ENCODE data around the gene SPTLC2. TPM values are rescaled to one million over a fixed set of nuclear protein-coding genes. Genes with fewer than 3 reads are reported as not detected.

The SPTLC2 gene
- total and polyA plus RNA-seq, 2 of the 8 experiments (the other 6 are each of a cell fraction or from before 2014, with no cell fraction given), result 8.9 to 35.1 TPM

- no peak for FAIRE-seq
Measured at GRCh38 chr14:77657280-77657679, 40.8 kb upstream of the SPTLC2 start.

More at GRCh38 chr14:77657280-77657679, 40.8 kb upstream of the SPTLC2 start:
- H3K4me2 ChIP-seq (ENCODE audit: insufficient read depth in 1 of 2, low read depth in 2 of 2, low read length in 2 of 2), result no peak overlapping the region
- H3K79me1 ChIP-seq (ENCODE audit: low read depth, low read length), result no peaks in the 10 kb centered on the region
- H3K14ac ChIP-seq (ENCODE audit: insufficient read length), result no peak overlapping the region
- no peaks in the 10 kb centered on the region for H3K27me3 ChIP-seq (replicated peaks in 1 of 4; ENCODE audit: control insufficient read depth in 3 of 4, extremely low read depth in 1 of 4, insufficient read depth in 3 of 4, low read length in 3 of 4)
- H3K56ac ChIP-seq (replicated peaks; ENCODE audit: insufficient read length, low read depth, low read length), result no peak overlapping the region
- peaks cover 3 to 15% (median 10%) of the 10 kb centered on the region in 4 experiments for H3K4me1 ChIP-seq (replicated peaks in 1 of 4; ENCODE audit: control insufficient read depth in 3 of 4, insufficient read depth in 4 of 4, low read length in 3 of 4)
- no peak overlapping the region for H3K9ac ChIP-seq (replicated peaks in 1 of 4; ENCODE audit: extremely low read depth in 1 of 4, low read depth in 3 of 4, low read length in 3 of 4)
- H2BK20ac ChIP-seq (ENCODE audit: low read length), result peak overlapping the region; percentile 15; the same call in 1 of the 2 replicates
- H3K79me2 ChIP-seq (ENCODE audit: control insufficient read depth in 1 of 2, insufficient read depth in 2 of 2, low read length in 2 of 2), result no peaks in the 10 kb centered on the region
- H3K18ac ChIP-seq (ENCODE audit: extremely low read depth, low read length), result no peak overlapping the region
- no peak overlapping the region for H2BK120ac ChIP-seq (replicated peaks; ENCODE audit: low read depth, low read length)
- no peaks in the 10 kb centered on the region for H3K9me3 ChIP-seq (ENCODE audit: insufficient read depth in 2 of 2, low read depth in 1 of 2, low read length in 1 of 2)
- no peak overlapping the region for H3K4me3 ChIP-seq (ENCODE audit: extremely low read depth in 1 of 4, insufficient read depth in 2 of 4, low read depth in 3 of 4, low read length in 4 of 4)
- H2BK15ac ChIP-seq (ENCODE audit: low read length), result no peak overlapping the region
- H2BK5ac ChIP-seq (ENCODE audit: low read depth, low read length), result no peak overlapping the region
- H2AK5ac ChIP-seq (ENCODE audit: low read depth, low read length), result no peak overlapping the region
- ChIA-PET CTCF (ENCODE audit: partially characterized antibody) (interaction anchor here (0.8 to 4.7 kb wide), 2 partner anchors 52 to 160 kb away, joined by 3 to 27 read pairs; no protein-coding TSS in a partner anchor), POLR2A (ENCODE audit: partially characterized antibody) (no interaction called here)
- no peaks in the 10 kb centered on the region; the same call in 1 of the 2 replicates for H3K23me2 ChIP-seq (ENCODE audit: low read depth, low read length)
- no peaks in the 10 kb centered on the region for H4K20me1 ChIP-seq (replicated peaks in 1 of 2; ENCODE audit: control insufficient read depth in 1 of 2, insufficient read depth in 2 of 2, low read length in 2 of 2)
- no peaks in the 10 kb centered on the region for H3K36me3 ChIP-seq (ENCODE audit: control insufficient read depth in 2 of 4, insufficient read depth in 4 of 4, low read length in 3 of 4)
- H3K23ac ChIP-seq (ENCODE audit: insufficient read length), result no peak overlapping the region
- TF ChIP-seq RAD21 (IDR thresholded peaks at IDR 0.05 in 1 of 2, conservative IDR thresholded peaks at IDR 0.05 in 1 of 2; ENCODE audit: low read depth in 2 of 2, low read length in 2 of 2) (no peak), ATF3 (IDR thresholded peaks at IDR 0.05; ENCODE audit: insufficient read depth, low read depth, low read length) (no peak), CBX5 (IDR thresholded peaks at IDR 0.05; ENCODE audit: low read depth, low read length) (no peak)
- H4K8ac ChIP-seq (ENCODE audit: extremely low read depth, insufficient read depth, low read length), result no peak overlapping the region
- H4K5ac ChIP-seq (ENCODE audit: insufficient read length, low read depth, low read length), result no peak overlapping the region
- H2AFZ ChIP-seq (ENCODE audit: low read length), result no peak overlapping the region
- no peak overlapping the region for H3K27ac ChIP-seq (ENCODE audit: low read depth, low read length)
- 88% methylated on average over 5 of the region's 5 CpGs; no CpG with 5 or more reads in 1 of the 2 experiments for WGBS, 2 experiments (ENCODE audit: extremely low coverage in 1 of 2, insufficient coverage in 1 of 2, insufficient read length in 1 of 2, insufficient replicate concordance in 2 of 2, low coverage in 1 of 2, low lambda C conversion rate in 2 of 2, missing lambda C conversion rate in 1 of 2)
- DNase-seq (ENCODE audit: low read depth in 1 of 2, low spot score in 2 of 2), result no peak
- H4K91ac ChIP-seq (replicated peaks; ENCODE audit: insufficient read length, low read length), result no peak overlapping the region
- H3K4ac ChIP-seq (replicated peaks; ENCODE audit: insufficient read length, low read depth, low read length), result no peak overlapping the region
- no peak overlapping the region for H2BK12ac ChIP-seq (ENCODE audit: low read depth, low read length)
